HCT116 (cell line): Measurements from ENCODE around the gene RNF207. TPM values are rescaled to one million over a fixed set of nuclear protein-coding genes. Genes with fewer than 3 reads are reported as not detected.

Source experiments
- ATAC-seq: fragments of 200-7000 bp; cut with Tn5 transposase; 2 replicates; pipeline ENCODE4 v1.9.1; 2020; ENCODE audit warnings: mild to moderate bottlenecking, moderate library complexity
- BruUV-seq: library from RNA; stranded (reverse); fragments of 400-500 nt; replicated peaks from 2 replicates; lab custom pipeline; 2021; lab: Mats Ljungman, UMichigan
- CTCF ChIA-PET: fragments of 300-600 bp; sonication (Branson Sonifier 250); formaldehyde crosslinking; loops from one replicate; lab custom pipeline; 2021; ENCODE audit warnings: antibody characterized with exemption; lab: Charles Lee
- POLR2A ChIA-PET: fragments of 300-600, 350-600 bp; sonication (Branson Sonifier 250); formaldehyde crosslinking; loops from one replicate; lab custom pipeline; 2021; ENCODE audit warnings: antibody characterized with exemption; lab: Charles Lee
- RAD21 ChIA-PET, 2 experiments: fragments of 300-600 bp; sonication (Branson Sonifier 250); formaldehyde crosslinking; loops; one replicate each; lab custom pipeline; 2023; ENCODE audit warnings: low total read pairs in 2 of 2; ENCODE audit not compliant: uncharacterized antibody in 2 of 2, unreplicated experiment in 2 of 2, low non-redundant PET in 1 of 2; lab: Charles Lee
- DNase-seq: peaks from one replicate; pipeline ENCODE4 v3.0.0-alpha.2; 2010; ENCODE audit warnings: low read depth, low spot score
- H2AFZ ChIP-seq: fragments of 200-600 bp; shearing (Covaris generic), sonication (generic); 2 replicates; pipeline ENCODE4 v1.6.1; 2017; ENCODE audit warnings: low read depth, mixed run types, mixed read lengths, antibody characterized with exemption, low read length; ENCODE audit not compliant: poor library complexity, severe bottlenecking
- H3K27ac ChIP-seq: 2 replicates; pipeline ENCODE4 v1.5.1; 2012; ENCODE audit warnings: low read depth, low read length
- H3K27me3 ChIP-seq: fragments of 200-600 bp; sonication (generic); 2 replicates; pipeline ENCODE4 v1.6.1; 2016; ENCODE audit warnings: mixed run types, low read length, mixed read lengths; ENCODE audit not compliant: insufficient read depth
- H3K36me3 ChIP-seq, 2 experiments: fragments of 200-500 bp in 1 of 2; fragments of 200-600 bp in 1 of 2; sonication (Bioruptor generic) in 1 of 2; sonication (generic) in 1 of 2; 2 replicates each; pipeline versions ENCODE4 v1.5.1 to v1.6.1; 2014 to 2016; ENCODE audit warnings: low read length in 2 of 2, inconsistent platforms in 1 of 2, mixed read lengths in 1 of 2, mixed run types in 1 of 2; ENCODE audit not compliant: insufficient read depth in 2 of 2, control insufficient read depth in 1 of 2
- H3K4me1 ChIP-seq, 2 experiments: fragments of 200-600 bp in 1 of 2; sonication (generic) in 1 of 2; 2 replicates each; pipeline versions ENCODE4 v1.5.1 to v1.6.1; 2012 to 2017; ENCODE audit warnings: low read length in 2 of 2, inconsistent platforms in 1 of 2, mild to moderate bottlenecking in 1 of 2, mixed read lengths in 1 of 2, mixed run types in 1 of 2, moderate library complexity in 1 of 2; ENCODE audit not compliant: insufficient read depth in 2 of 2, control insufficient read depth in 1 of 2
- H3K4me2 ChIP-seq: fragments of 200-600 bp; sonication (generic); 2 replicates; pipeline ENCODE4 v1.6.1; 2017; ENCODE audit warnings: mixed run types, low read length, mixed read lengths
- H3K4me3 ChIP-seq, 2 experiments: fragments of 200-600 bp in 1 of 2; sonication (generic) in 1 of 2; replicated peaks in 1 of 2; 2 replicates each; pipeline ENCODE4 v1.5.1; 2011 to 2016; ENCODE audit warnings: low read length in 2 of 2, control low read depth in 1 of 2, low read depth in 1 of 2, mild to moderate bottlenecking in 1 of 2, mixed read lengths in 1 of 2, mixed run types in 1 of 2
- H3K79me2 ChIP-seq: fragments of 200-600 bp; sonication (generic); 2 replicates; pipeline ENCODE4 v1.6.1; 2017; ENCODE audit warnings: mild to moderate bottlenecking, mixed run types, low read length, moderate library complexity, mixed read lengths; ENCODE audit not compliant: insufficient read depth
- H3K9ac ChIP-seq: fragments of 200-600 bp; sonication (generic); 2 replicates; pipeline ENCODE4 v1.6.1; 2016; ENCODE audit warnings: low read length, mixed read lengths
- H3K9me2 ChIP-seq: fragments of 200-600 bp; sonication (generic), shearing (Covaris generic); 2 replicates; pipeline ENCODE4 v1.6.1; 2017; ENCODE audit warnings: mixed run types, mild to moderate bottlenecking, moderate library complexity; ENCODE audit not compliant: insufficient read depth
- H3K9me3 ChIP-seq, 2 experiments: fragments of 200-500 bp in 1 of 2; fragments of 200-600 bp in 1 of 2; sonication (Bioruptor generic) in 1 of 2; sonication (generic) in 1 of 2; 2 replicates each; pipeline ENCODE4 v1.6.1; 2014 to 2017; ENCODE audit warnings: low read length in 2 of 2, mixed read lengths in 2 of 2, inconsistent platforms in 1 of 2, low read depth in 1 of 2, mild to moderate bottlenecking in 1 of 2, mixed run types in 1 of 2, moderate library complexity in 1 of 2; ENCODE audit not compliant: control insufficient read depth in 1 of 2, insufficient read depth in 1 of 2
- H4K20me1 ChIP-seq: fragments of 200-600 bp; sonication (generic), shearing (Covaris generic); 2 replicates; pipeline ENCODE4 v1.6.1; 2017; ENCODE audit warnings: mixed run types, mild to moderate bottlenecking, moderate library complexity; ENCODE audit not compliant: insufficient read depth
- ATF3 ChIP-seq: IDR thresholded peaks from 2 replicates; pipeline ENCODE4 v1.6.1; 2012
- CBX3 ChIP-seq: IDR thresholded peaks from 2 replicates; pipeline ENCODE4 v1.6.1; 2012; ENCODE audit warnings: low read depth
- CTCF ChIP-seq, 3 experiments: fragments of 200-600 bp in 1 of 3; sonication (generic) in 1 of 3; IDR thresholded peaks in 2 of 3; conservative IDR thresholded peaks in 1 of 3; 2 replicates each; pipeline ENCODE4 v1.5.1; 2012 to 2017; ENCODE audit warnings: low read depth in 2 of 3, low read length in 2 of 3, antibody characterized with exemption in 1 of 3, borderline replicate concordance in 1 of 3, control low read depth in 1 of 3, mild to moderate bottlenecking in 1 of 3, mixed read lengths in 1 of 3, mixed run types in 1 of 3, moderate library complexity in 1 of 3; ENCODE audit not compliant: insufficient read depth in 1 of 3
- EZH2 ChIP-seq: fragments of 200-600 bp; sonication (generic); IDR thresholded peaks from 2 replicates; pipeline ENCODE4 v1.6.1; 2017; ENCODE audit warnings: antibody characterized with exemption, mixed run types
- EZH2phosphoT487 ChIP-seq: fragments of 200-600 bp; IDR thresholded peaks from 2 replicates; pipeline ENCODE4 v1.6.1; 2018; ENCODE audit warnings: antibody characterized with exemption, borderline replicate concordance
- FOSL1 ChIP-seq: IDR thresholded peaks from 2 replicates; pipeline ENCODE4 v1.6.1; 2012; ENCODE audit warnings: low read depth
- MAX ChIP-seq: IDR thresholded peaks from 2 replicates; pipeline ENCODE4 v1.6.1; 2012
- POLR2A ChIP-seq: IDR thresholded peaks from 2 replicates; pipeline ENCODE4 v1.7.0; 2011; ENCODE audit warnings: borderline replicate concordance; ENCODE audit not compliant: insufficient read depth, insufficient read length; ENCODE audit errors: extremely low read depth
- POLR2AphosphoS5 ChIP-seq: IDR thresholded peaks from 2 replicates; pipeline ENCODE4 v1.6.1; 2011; ENCODE audit warnings: mild to moderate bottlenecking, low read depth, low read length, moderate library complexity
- SP1 ChIP-seq: IDR thresholded peaks from 2 replicates; pipeline ENCODE4 v1.6.1; 2012; ENCODE audit warnings: low read depth
- SRF ChIP-seq: IDR thresholded peaks from 2 replicates; pipeline ENCODE4 v1.6.1; 2012; ENCODE audit warnings: low read depth
- ZBTB33 ChIP-seq: IDR thresholded peaks from 2 replicates; pipeline ENCODE4 v1.6.1; 2011; ENCODE audit warnings: mild to moderate bottlenecking, low read length, moderate library complexity; ENCODE audit not compliant: insufficient replicate concordance; ENCODE audit errors: extremely low read depth
- ZFX ChIP-seq: fragments of 450-650 bp; IDR thresholded peaks from 2 replicates; pipeline ENCODE4 v1.6.1; 2017
- intact Hi-C: fragments of 100-400 bp; cut with micrococcal nuclease; formaldehyde crosslinking; loops from 2 replicates; pipeline ENCODE4 v1.10.0; 2022
- total RNA-seq: library from RNA; stranded (reverse); gene quantifications from one replicate; pipeline ENCODE4 v1.2.1, GENCODE V29; 2021; ENCODE audit not compliant: unreplicated experiment

The RNF207 gene
- total RNA-seq, 1 experiment from 2014 or later, result 61.2 TPM

- no peak for DNase-seq
- Histone ChIP-seq H4K20me1 (no peaks in the 10 kb centered on the region), H3K4me1 (no peaks in the 10 kb centered on the region), H3K36me3 (no peaks in the 10 kb centered on the region), H3K27ac (no peak overlapping the region), H3K9me3 (no peaks in the 10 kb centered on the region), H3K9ac (no peak overlapping the region), H3K4me3 (no peak overlapping the region), H3K79me2 (no peaks in the 10 kb centered on the region), H2AFZ (no peak overlapping the region), H3K4me2 (no peak overlapping the region), H3K9me2 (no peaks in the 10 kb centered on the region), H3K27me3 (no peaks in the 10 kb centered on the region)
- BruUV-seq, result no TSS peak
- ChIA-PET POLR2A (no interaction called here), RAD21 (no interaction called here), CTCF (no interaction called here)
- intact Hi-C loops, result no loop called here
- no peak for ATAC-seq
- no peak for TF ChIP-seq EZH2
- no peak for TF ChIP-seq CTCF (IDR thresholded peaks at IDR 0.05 in 2 of 3, conservative IDR thresholded peaks at IDR 0.05 in 1 of 3; ENCODE audit: borderline replicate concordance in 1 of 3, insufficient read depth in 1 of 3, low read depth in 2 of 3, low read length in 2 of 3)
Measured at GRCh38 chr1:6269720-6270400, 63.9 kb downstream of the RNF207 start.

GRCh38 chr1:6270401-6270800 lies 64.5 kb downstream of the RNF207 start:
- Histone ChIP-seq H3K79me2 (no peaks in the 10 kb centered on the region), H3K27ac (no peak overlapping the region), H3K36me3 (no peaks in the 10 kb centered on the region), H3K4me2 (no peak overlapping the region), H3K27me3 (no peaks in the 10 kb centered on the region), H3K4me1 (no peaks in the 10 kb centered on the region)
- ATAC-seq, result no peak
- BruUV-seq, result no TSS peak
- intact Hi-C loops, result no loop called here
- CTCF ChIA-PET, result no interaction called here
- no peak for DNase-seq
- TF ChIP-seq POLR2AphosphoS5, result no peak
- TF ChIP-seq CBX3, result no peak
- TF ChIP-seq CTCF (IDR thresholded peaks at IDR 0.05 in 2 of 3, conservative IDR thresholded peaks at IDR 0.05 in 1 of 3; ENCODE audit: borderline replicate concordance in 1 of 3, insufficient read depth in 1 of 3, low read depth in 2 of 3, low read length in 2 of 3), result no peak
- TF ChIP-seq EZH2phosphoT487, result no peak
- TF ChIP-seq FOSL1, result no peak
- no peak for TF ChIP-seq SP1
- TF ChIP-seq ZFX, result no peak
- TF ChIP-seq ATF3, result no peak
- TF ChIP-seq MAX, result no peak
- TF ChIP-seq ZBTB33, result no peak
- no peak for TF ChIP-seq EZH2
- TF ChIP-seq SRF, result no peak
- no peak for TF ChIP-seq POLR2A
- TF ChIP-seq, all 23 proteins: peak for 0
- Histone ChIP-seq H4K20me1 (no peaks in the 10 kb centered on the region), H2AFZ (no peak overlapping the region), H3K4me3 (no peak overlapping the region), H3K9me3 (no peaks in the 10 kb centered on the region), H3K9ac (no peak overlapping the region), H3K9me2 (no peaks in the 10 kb centered on the region)
- POLR2A ChIA-PET, result no interaction called here
- RAD21 ChIA-PET, result no interaction called here
